HG02870 (cell line): ENCODE results near the gene CDKN2B-AS1.

ENCODE experiments used
- ATAC-seq: cut with Tn5 transposase; IDR thresholded peaks from one replicate; pipeline ENCODE4 v1.9.1; 2021; ENCODE audit warnings: mild to moderate bottlenecking, moderate library complexity; ENCODE audit not compliant: unreplicated experiment

CDKN2B-AS1 gene

DNA sequence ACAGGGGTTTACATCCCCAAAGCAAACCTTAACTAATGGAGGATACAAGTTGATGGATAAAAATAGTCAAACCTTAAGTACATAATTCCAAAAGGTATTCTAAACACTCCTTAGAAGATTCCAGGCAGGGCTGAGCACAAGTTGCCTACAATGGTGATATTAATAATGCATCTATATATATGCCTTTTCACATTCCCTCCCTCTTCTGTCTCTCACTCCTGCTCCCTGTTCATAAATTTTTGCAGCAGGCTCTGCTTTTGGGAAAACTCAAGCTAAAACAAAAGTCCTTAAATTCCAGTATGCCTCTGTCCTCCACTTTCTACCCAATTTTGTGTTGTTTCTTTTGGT is 153.9 kb downstream of the CDKN2B-AS1 start:
- no peak for ATAC-seq

DNA sequence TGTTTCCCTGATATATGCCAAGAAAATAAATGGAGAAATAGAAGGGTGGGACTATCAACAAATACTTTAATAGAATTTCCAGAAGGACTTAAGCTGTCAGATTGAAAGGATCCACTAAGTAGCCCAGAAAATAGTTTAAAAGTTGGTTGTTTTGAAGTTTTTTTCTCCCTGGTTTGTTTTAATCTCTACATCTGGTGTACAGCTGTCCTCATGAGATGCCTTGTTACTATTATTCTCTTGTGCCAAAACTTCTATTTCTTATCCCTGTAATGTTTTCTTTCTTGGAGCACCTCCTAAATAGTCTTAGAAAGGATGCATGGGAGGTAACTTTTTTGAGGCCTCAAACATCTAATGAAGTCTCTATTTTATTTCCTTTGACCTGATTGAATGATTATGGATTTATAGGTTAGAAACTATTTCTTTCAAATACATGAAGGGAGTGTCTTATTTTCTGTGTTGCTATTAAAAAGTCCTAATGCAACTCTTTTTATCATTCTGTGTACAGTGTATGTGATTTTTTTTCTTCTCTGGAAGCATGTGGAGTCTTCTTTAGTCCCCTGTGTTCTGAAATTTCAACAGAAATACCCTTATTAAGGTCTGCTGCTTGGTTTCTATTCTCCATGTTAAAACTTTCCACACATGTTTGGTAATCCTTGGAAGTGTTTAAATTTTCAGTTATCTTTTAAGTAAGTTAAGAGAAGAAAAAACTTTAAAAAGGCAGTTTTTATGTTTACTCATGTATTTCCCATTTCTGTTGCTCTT is 154.5 kb downstream of the CDKN2B-AS1 start:
- no peak for ATAC-seq

DNA sequence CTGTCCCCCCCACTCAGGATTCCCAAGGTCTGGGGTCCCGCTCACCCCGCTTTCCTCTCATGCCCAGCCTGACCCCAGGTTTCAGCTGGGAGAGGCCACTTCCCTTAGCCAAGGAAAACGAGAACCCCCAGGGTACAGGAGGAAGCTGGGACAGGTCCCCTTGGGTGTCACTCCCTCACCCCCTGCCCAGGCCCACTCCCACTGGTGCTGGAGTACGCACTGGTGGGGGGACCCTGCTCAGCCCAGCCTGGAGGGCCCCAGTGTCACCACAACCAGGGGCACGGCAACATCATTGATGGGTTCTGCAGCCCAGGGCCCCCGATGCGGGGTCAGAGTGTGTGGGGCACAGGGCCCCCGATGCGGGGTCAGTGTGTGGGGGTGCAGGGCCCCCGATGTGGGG is 159.5 kb downstream of the CDKN2B-AS1 start:
- no peak for ATAC-seq

DNA sequence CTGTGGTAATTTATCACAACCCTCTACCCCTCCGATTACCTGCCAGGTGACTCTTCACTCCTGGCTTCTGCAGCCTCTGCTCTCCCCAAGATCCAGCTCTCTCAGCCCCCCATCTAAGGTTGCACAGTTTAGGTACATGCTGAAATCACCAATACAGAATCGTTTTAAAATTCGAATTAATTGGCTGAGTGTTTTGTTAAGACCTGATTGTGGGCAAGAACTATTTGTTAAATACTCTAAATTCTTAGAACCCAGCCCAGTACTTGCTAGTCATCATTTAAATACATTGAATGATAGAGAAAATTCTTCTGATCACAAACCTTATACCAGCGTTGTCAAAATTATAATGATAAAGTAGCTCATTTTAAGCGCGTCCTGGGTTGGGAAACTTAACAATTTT is 162.0 kb downstream of the CDKN2B-AS1 start:
- no peak for ATAC-seq

DNA sequence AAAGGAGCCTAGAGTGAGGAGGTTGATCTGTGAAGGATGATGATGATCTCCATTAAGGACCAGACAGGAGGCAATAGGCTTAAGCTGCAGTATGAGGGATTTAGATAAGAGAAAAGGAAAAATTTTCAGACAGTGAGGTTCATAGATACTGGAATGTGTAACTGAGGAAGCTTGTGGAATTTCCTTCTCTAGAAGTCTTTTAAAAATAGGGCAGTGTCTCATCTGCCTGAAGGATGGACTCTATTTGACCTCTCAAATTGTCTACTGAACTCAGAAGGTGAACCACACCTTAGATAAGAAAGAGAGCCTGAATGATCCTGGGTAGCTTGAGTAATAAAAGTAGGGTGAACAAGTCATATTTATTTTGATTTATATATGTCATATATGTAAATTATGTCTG is 162.7 kb downstream of the CDKN2B-AS1 start:
- ATAC-seq, result no peak

DNA sequence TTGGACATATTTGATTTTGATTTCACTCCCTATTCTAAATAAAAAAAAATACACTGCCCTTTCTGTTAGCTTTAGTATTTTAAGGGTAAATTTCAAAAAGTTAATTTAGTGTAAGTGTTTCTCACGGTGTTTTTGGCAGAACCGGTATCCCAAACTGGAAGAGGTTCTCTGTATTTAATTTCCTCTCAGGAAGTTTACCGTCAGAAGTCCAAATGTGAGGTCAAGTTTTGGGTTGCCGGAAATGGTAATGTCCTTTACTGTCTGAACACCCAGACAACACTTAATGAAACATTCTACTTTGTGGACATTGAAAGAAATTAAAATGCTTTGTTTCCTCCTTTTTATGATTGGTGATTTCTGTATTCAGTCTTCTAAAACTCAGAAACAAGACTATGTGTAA is 163.2 kb downstream of the CDKN2B-AS1 start:
- no peak for ATAC-seq

DNA sequence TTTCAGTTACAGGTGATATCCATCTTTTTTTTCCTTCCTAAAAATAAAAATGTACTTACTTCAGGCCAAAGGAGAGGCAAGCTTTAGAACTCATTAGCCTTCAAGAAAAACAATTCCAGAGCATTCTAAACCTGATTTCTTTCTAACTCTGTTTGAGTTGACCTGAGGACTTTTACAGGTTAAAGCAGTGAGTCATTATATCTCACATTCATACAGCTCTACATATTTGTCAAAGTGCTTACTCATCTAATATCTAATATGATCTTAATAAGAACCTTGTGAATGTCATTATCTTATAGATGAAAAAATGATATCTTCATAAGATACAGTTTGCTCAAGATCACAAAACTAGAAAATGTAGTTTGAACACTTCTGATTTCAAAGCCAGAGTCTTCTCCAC is 163.7 kb downstream of the CDKN2B-AS1 start:
- ATAC-seq, result no peak

DNA sequence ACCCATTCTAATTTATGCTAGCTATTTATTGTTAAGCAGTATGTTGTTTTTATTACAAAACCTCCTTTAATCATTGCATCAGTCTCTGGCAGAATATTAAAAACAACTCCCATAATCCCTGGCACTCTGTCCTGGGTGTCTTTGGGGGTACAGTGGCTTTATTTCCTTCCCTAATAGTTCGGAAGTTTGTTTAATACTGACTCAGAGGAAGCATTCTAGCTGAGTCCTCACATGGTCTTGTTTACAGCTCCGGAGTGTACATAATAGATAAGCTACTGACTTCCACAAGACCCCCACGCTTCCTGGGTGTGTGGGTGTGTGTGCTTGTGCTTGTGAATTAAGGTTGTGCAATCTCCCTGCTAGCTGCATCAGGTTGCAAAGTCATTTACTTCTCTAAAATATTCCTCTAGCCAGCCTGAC is 164.3 kb downstream of the CDKN2B-AS1 start:
- ATAC-seq, result no peak

DNA sequence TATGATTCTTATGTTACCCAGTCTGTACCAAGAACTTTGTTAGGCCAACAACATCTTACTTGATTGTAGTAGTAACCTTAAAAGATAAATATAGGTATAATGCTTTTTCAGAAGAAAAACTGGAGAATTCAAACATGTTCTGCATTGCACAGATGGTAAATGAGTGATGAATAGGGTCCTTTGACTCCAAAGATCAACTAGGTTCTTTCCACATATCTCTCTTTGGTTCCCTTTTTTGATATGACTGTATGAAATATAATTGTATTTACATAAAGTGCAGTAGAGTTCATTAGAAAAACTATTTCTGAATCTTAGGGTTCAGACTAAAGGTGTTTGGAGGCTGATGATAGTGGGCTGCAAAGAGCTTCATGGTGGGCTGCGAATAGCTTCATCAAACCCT is 165.0 kb downstream of the CDKN2B-AS1 start:
- ATAC-seq, result no peak

DNA sequence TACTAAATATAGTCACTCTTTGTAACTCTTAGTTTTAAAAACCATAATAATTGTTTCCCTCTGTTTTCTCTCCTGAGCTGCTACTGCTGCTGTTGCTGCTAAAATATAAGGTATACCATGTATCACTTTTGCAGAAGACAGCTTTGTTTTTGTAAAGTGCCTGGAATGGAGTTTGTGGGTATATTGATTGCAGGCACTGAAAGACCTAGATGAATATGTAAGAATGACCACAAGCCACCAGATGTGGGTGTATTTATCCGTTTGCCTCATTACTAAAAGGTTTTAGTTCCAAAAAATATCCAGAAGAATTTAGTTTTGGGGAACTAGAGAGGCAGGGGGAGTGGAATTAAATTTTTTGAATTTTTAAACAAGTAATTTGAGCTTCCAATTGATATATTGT is 165.6 kb downstream of the CDKN2B-AS1 start:
- ATAC-seq, result no peak

DNA sequence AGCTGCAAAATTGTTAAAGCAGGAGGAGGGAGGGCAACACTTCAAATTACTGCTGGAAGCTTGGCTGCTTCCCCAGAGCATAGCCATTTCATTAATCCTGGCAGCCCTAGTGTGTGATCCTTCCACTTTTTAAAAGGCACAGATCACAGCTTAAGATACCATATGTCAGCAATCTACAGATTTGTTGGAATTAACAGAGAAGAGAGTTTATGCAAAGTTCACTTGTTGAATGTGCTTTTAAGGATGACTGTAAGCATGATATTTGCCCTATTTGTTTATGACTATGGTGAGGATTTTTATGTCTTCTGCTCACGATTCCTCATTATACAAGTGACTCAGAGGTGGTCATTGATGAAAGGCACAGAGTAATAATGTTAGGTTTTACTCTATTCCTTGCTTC is 170.6 kb downstream of the CDKN2B-AS1 start:
- ATAC-seq, result no peak

DNA sequence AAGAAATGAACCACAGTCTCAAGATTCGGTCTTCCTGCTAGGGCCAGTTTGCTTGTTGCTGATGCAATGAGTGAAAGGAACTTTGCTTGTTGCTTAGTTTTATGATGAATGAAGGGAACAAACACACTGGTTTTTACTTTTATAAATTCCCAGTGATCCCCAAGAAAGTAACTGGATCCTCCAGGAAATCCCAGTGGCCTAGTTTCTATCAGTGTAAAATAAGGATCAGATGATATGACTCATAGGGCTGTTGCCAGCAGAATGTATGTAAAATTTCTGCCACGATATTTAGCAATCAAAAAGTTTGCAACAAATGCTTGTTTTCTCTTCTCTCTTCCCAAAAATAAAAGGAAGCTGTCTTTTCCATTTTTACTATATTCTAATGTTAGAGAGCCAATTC is 174.7 kb downstream of the CDKN2B-AS1 start:
- ATAC-seq, result no peak

DNA sequence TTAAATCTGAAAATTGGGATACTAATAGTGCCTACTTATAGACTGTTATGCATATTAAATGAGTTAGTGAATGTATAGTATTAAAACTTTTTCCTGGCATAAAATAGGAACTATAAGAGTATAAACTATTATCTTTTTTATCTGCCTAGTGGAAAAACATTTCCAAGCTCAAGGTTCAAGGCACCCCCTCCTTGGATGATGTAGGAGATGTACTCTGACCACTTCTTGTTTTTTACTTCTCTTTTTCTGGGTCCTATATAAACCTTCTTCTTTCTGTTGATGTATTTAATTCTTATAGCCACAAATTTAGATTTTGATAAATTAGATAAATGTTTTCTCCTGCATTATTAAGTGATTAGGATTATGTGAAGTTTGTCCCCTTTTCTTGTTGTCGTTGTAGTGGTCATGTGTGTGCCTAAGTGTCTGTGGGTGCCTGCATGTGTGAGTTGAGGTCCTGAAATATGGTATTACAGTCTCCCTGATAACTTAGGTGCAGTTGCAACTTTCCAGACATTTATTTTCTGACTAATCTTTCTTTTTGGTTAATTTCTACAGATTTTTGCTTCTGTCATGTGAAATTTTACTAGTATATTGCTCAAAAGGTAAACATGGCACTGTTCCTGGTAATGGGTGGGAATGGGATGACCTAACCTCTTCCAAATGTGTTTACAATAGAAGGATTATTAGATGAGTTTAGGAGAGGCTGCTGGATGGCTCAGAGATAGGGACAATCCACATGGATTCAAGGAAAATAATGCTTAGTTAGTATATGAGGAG is 175.3 kb downstream of the CDKN2B-AS1 start:
- ATAC-seq, result no peak
